ENCODE data around the gene TEX53.

The TEX53 gene

DNA sequence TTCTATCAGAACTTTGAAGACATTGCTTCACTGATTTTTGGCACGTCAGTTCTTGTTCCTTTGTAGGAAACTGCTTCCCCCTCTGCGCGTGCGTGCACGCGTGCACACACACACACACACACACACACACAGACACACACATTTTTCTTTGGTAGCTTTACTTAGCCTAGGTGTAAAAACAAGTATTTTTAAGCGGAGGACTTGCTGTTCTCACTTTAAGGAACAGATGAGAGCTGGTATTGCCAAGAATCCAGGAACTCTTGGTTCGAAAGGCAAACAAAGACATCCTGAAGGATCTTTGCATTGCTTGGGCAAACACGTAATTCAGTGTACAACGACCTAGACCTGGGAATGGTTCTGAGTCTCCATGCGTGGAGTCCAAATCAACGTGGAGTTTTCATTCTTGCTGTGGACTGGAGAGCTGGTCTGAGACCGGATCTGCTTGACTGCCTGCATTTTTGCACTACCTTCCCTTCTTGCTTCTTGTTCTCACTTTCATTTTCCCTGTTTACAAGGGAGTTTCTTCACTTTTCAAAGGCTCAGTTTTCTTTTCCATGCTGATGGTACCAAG lies 38.3 kb downstream of the TEX53 start:
- Histone ChIP-seq H3K4me1 (ENCODE audit: control insufficient read depth, insufficient read depth, low read length) (no peaks in the 10 kb centered on the region), H3K9ac (ENCODE audit: low read length in 2 of 2) (no peak overlapping the region), H3K27me3 (ENCODE audit: control insufficient read depth in 1 of 2, insufficient read depth in 2 of 2, low read length in 2 of 2) (no peaks in the 10 kb centered on the region), H3K9me3 (ENCODE audit: control insufficient read depth in 2 of 2, low read length in 2 of 2) (no peaks in the 10 kb centered on the region), H3K27ac (ENCODE audit: low read length) (no peak overlapping the region), H3K4me3 (ENCODE audit: low read length in 2 of 2) (no peak overlapping the region), H3K36me3 (ENCODE audit: control insufficient read depth in 2 of 2, insufficient read depth in 2 of 2, low read length in 2 of 2) (peaks cover 6 to 14% of the 10 kb centered on the region in 2 donors)

DNA sequence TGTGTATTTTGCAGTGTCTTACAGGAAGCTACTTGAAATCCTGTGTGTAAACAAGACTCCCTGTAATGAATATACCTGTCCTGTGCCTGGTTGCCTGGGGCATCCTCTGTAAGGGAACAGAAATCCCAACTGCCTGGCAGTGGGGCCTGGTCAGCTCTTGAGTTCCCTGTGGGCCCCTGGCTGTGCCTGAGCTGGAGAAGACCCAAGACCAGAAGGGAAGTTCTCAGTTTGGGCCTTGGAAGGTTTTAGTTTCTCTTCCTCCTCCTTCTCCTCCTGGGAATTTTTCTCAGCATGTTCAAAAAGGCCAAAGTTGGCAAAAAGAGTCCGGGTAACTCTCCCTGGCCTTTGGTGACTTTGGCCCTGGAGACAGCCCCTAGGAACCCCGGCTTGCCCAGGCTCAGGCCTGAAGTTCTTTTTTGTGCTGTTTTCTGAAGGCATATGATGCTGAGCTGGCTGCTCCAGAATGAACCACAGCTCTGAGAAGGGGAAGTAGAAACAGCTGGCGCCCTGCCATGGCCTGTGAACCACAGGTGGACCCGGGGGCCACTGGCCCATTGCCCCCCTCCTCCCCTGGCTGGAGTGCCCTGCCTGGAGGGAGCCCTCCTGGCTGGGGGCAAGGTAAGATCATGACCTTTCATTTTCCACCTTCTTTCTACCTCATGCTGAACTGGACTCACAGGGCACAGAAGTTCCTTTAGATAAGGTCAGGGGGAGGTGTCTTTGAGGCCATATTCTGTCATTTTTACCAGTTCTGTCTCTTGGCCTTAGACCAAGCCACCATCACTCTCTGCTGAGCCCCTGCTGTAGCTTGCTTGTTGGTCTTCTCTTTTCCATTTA lies 40.7 kb downstream of the TEX53 start:
- H3K9ac ChIP-seq (ENCODE audit: low read length in 2 of 2) = no peak overlapping the region
- H3K27ac ChIP-seq (ENCODE audit: low read length) = no peak overlapping the region
- H3K36me3 ChIP-seq (ENCODE audit: control insufficient read depth in 2 of 2, insufficient read depth in 2 of 2, low read length in 2 of 2) = peaks cover 6 to 8% of the 10 kb centered on the region in 2 donors
- H3K4me3 ChIP-seq (ENCODE audit: low read length in 2 of 2) = no peak overlapping the region
- no peaks in the 10 kb centered on the region for H3K27me3 ChIP-seq (ENCODE audit: control insufficient read depth in 1 of 2, insufficient read depth in 2 of 2, low read length in 2 of 2)
- peaks cover 11% of the 10 kb centered on the region for H3K4me1 ChIP-seq (ENCODE audit: control insufficient read depth, insufficient read depth, low read length)
- H3K9me3 ChIP-seq (ENCODE audit: control insufficient read depth in 2 of 2, low read length in 2 of 2) = no peaks in the 10 kb centered on the region

- H3K9ac ChIP-seq (ENCODE audit: low read length in 2 of 2) = no peak overlapping the region
- no peaks in the 10 kb centered on the region for H3K27me3 ChIP-seq (ENCODE audit: control insufficient read depth in 1 of 2, insufficient read depth in 2 of 2, low read length in 2 of 2)
- no peak overlapping the region for H3K27ac ChIP-seq (ENCODE audit: low read length)
- H3K9me3 ChIP-seq (ENCODE audit: control insufficient read depth in 2 of 2, low read length in 2 of 2) = no peaks in the 10 kb centered on the region
- H3K36me3 ChIP-seq (ENCODE audit: control insufficient read depth in 2 of 2, insufficient read depth in 2 of 2, low read length in 2 of 2) = peaks cover 4 to 5% of the 10 kb centered on the region in 2 donors
- H3K4me1 ChIP-seq (ENCODE audit: control insufficient read depth, insufficient read depth, low read length) = peaks cover 21% of the 10 kb centered on the region
- H3K4me3 ChIP-seq (ENCODE audit: low read length in 2 of 2) = no peak overlapping the region
These were observed 43.2 kb downstream of the TEX53 start for GRCh38 chr9:114614373-114614772.

GRCh38 chr9:114613919-114614318 lies 43.7 kb downstream of the TEX53 start:
- Histone ChIP-seq H3K9ac (ENCODE audit: low read length in 2 of 2) (no peak overlapping the region), H3K4me1 (ENCODE audit: control insufficient read depth, insufficient read depth, low read length) (peaks cover 21% of the 10 kb centered on the region), H3K9me3 (ENCODE audit: control insufficient read depth in 2 of 2, low read length in 2 of 2) (no peaks in the 10 kb centered on the region), H3K36me3 (ENCODE audit: control insufficient read depth in 2 of 2, insufficient read depth in 2 of 2, low read length in 2 of 2) (peaks cover 0 to 4% of the 10 kb centered on the region in 2 donors), H3K27me3 (ENCODE audit: control insufficient read depth in 1 of 2, insufficient read depth in 2 of 2, low read length in 2 of 2) (no peaks in the 10 kb centered on the region), H3K27ac (ENCODE audit: low read length) (peak overlapping the region; percentile 18), H3K4me3 (ENCODE audit: low read length in 2 of 2) (no peak overlapping the region)

DNA sequence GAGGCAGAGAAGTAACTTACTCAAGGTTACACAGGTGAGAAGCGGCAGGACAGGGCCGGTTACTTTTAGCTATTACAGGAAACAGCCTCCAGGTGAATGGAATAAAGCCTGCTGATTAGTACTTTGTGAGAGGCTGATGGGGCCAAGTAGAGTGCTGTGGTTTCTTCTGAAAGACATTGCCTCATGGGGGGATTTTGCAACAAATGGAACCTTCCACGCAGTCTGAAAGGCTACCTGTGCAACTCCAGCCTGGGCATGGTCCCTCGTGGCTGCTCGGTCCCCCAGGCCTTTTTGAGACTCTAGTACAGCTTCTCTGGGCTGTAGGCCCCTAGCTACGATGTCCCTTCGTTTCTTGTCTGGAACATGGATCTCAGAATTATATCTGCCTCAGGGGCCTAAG lies 44.5 kb downstream of the TEX53 start:
- peaks cover 21% of the 10 kb centered on the region for H3K4me1 ChIP-seq (ENCODE audit: control insufficient read depth, insufficient read depth, low read length)
- peak overlapping the region; percentile 90 for H3K27ac ChIP-seq (ENCODE audit: low read length)
- H3K27me3 ChIP-seq (ENCODE audit: control insufficient read depth in 1 of 2, insufficient read depth in 2 of 2, low read length in 2 of 2) = no peaks in the 10 kb centered on the region
- peak overlapping the region in 1 of 2 donors; percentile 84 for H3K4me3 ChIP-seq (ENCODE audit: low read length in 2 of 2)
- peaks cover 0 to under 1% of the 10 kb centered on the region in 2 donors for H3K36me3 ChIP-seq (ENCODE audit: control insufficient read depth in 2 of 2, insufficient read depth in 2 of 2, low read length in 2 of 2)
- peak overlapping the region; percentile 5 to 63 for H3K9ac ChIP-seq (ENCODE audit: low read length in 2 of 2)
- no peaks in the 10 kb centered on the region for H3K9me3 ChIP-seq (ENCODE audit: control insufficient read depth in 2 of 2, low read length in 2 of 2)

DNA sequence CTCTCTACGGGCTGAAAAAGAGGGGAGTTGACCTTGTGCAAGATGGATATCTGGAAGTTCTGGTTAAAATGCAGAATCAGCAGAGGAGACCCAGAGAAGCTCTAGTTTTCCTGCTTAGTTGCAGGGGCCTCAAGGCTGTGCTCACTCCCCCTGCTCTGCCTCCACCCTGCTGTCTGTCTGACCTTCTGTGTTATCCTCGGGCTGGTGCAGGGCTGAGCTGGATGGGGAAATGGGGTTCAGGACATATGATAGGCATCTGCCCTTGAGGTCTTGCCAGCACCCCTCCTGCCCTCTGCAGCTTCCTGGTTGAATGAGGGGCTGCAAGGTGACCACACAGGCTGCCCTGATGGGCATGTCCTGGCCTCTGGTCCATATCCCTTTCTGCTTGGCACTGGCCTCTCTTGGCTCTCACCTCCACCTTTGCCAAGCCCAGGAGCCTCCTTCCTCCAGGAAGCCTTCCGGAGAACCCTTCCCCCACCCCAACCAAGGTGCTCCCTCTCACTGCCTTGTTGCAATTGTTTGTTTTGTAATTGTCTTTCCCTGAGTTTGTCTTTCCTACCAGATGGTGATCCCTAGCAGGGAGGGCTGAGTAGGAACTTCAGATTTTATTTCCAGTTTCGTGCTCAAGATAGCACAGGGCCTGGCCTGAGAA lies 45.2 kb downstream of the TEX53 start:
- Histone ChIP-seq H3K9me3 (ENCODE audit: control insufficient read depth in 2 of 2, low read length in 2 of 2) (no peaks in the 10 kb centered on the region), H3K36me3 (ENCODE audit: control insufficient read depth in 2 of 2, insufficient read depth in 2 of 2, low read length in 2 of 2) (no peaks in the 10 kb centered on the region), H3K4me1 (ENCODE audit: control insufficient read depth, insufficient read depth, low read length) (peaks cover 21% of the 10 kb centered on the region), H3K27me3 (ENCODE audit: control insufficient read depth in 1 of 2, insufficient read depth in 2 of 2, low read length in 2 of 2) (no peaks in the 10 kb centered on the region), H3K4me3 (ENCODE audit: low read length in 2 of 2) (peak overlapping the region; percentile 69 to 84), H3K27ac (ENCODE audit: low read length) (peak overlapping the region; percentile 90), H3K9ac (ENCODE audit: low read length in 2 of 2) (peak overlapping the region; percentile 63 to 88)

DNA sequence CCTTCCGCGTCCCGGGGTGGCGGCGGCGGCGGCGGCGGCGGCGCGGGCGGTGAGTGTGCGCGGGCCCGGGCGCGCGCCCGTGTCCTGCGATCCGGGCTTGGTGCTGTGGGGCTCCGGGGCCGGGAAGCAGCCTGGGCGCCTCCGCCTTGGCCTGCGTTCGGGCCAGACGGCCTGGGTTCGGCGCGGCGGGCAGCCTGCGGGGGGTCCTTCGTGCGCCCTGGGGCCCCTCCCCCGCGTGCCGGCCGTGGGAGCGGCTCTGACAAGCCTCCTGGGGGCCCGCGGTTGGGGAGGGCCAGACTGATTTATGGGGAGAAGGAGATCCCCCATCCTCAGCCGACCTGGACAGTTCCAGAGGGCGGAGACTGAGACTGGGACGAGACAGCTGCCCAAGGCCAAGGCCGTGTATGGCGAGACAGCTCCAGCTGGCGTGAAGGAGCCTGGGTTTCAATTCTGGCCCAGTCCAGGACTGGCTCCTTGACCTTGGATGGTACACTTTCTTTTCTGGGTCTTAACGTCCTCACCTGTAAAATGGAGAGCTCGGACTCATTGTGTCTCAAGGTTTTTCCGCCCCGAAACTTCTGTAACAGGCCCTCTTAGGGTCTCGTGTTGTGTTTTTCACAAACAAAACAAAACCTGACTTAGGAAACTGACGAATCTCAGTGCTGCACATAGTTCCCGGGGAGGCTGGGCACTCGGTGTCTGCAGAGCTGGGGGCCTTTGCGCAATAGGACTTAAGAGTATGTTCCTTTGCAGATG lies 45.9 kb downstream of the TEX53 start:
- peaks cover 21% of the 10 kb centered on the region for H3K4me1 ChIP-seq (ENCODE audit: control insufficient read depth, insufficient read depth, low read length)
- peak overlapping the region; percentile 63 to 88 for H3K9ac ChIP-seq (ENCODE audit: low read length in 2 of 2)
- H3K9me3 ChIP-seq (ENCODE audit: control insufficient read depth in 2 of 2, low read length in 2 of 2) = no peaks in the 10 kb centered on the region
- no peaks in the 10 kb centered on the region for H3K27me3 ChIP-seq (ENCODE audit: control insufficient read depth in 1 of 2, insufficient read depth in 2 of 2, low read length in 2 of 2)
- H3K4me3 ChIP-seq (ENCODE audit: low read length in 2 of 2) = peak overlapping the region; percentile 69 to 84
- H3K36me3 ChIP-seq (ENCODE audit: control insufficient read depth in 2 of 2, insufficient read depth in 2 of 2, low read length in 2 of 2) = no peaks in the 10 kb centered on the region
- H3K27ac ChIP-seq (ENCODE audit: low read length) = peak overlapping the region; percentile 90

DNA sequence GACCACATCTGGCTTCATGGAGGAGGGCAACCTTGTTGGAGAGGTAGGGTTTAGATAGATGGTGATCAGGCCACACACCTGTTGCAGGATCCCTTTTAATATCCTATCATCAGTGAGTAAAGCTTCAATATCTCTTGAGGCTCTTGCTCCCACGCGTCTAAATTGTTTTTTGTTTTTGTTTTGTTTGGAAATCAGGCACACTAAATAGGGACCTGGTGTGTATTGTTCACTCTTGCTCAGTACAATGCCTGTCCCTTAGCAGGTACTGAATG lies 49.1 kb downstream of the TEX53 start:
- Histone ChIP-seq H3K4me1 (ENCODE audit: control insufficient read depth, insufficient read depth, low read length) (peaks cover 21% of the 10 kb centered on the region), H3K9ac (ENCODE audit: low read length in 2 of 2) (no peak overlapping the region), H3K36me3 (ENCODE audit: control insufficient read depth in 2 of 2, insufficient read depth in 2 of 2, low read length in 2 of 2) (peaks cover 0 to 3% of the 10 kb centered on the region in 2 donors), H3K27me3 (ENCODE audit: control insufficient read depth in 1 of 2, insufficient read depth in 2 of 2, low read length in 2 of 2) (no peaks in the 10 kb centered on the region), H3K9me3 (ENCODE audit: control insufficient read depth in 2 of 2, low read length in 2 of 2) (no peaks in the 10 kb centered on the region), H3K4me3 (ENCODE audit: low read length in 2 of 2) (no peak overlapping the region), H3K27ac (ENCODE audit: low read length) (no peak overlapping the region)

GRCh38 chr9:114607671-114608524 lies 49.7 kb downstream of the TEX53 start:
- no peaks in the 10 kb centered on the region for H3K9me3 ChIP-seq (ENCODE audit: control insufficient read depth in 2 of 2, low read length in 2 of 2)

More at GRCh38 chr9:114607671-114608524, 49.7 kb downstream of the TEX53 start:
- Histone ChIP-seq H3K4me1 (ENCODE audit: control insufficient read depth, insufficient read depth, low read length) (peaks cover 20% of the 10 kb centered on the region), H3K9ac (ENCODE audit: low read length in 2 of 2) (no peak overlapping the region), H3K27me3 (ENCODE audit: control insufficient read depth in 1 of 2, insufficient read depth in 2 of 2, low read length in 2 of 2) (no peaks in the 10 kb centered on the region), H3K4me3 (ENCODE audit: low read length in 2 of 2) (no peak overlapping the region), H3K27ac (ENCODE audit: low read length) (no peak overlapping the region), H3K36me3 (ENCODE audit: control insufficient read depth in 2 of 2, insufficient read depth in 2 of 2, low read length in 2 of 2) (peaks cover 0 to 3% of the 10 kb centered on the region in 2 donors)
